Measurements from ENCODE around the gene ERC2.
"Not testable (repeated sequence)": the region's sequence is repeated elsewhere in the genome, so short reads cannot be mapped to it uniquely, and the experiment has no call there.

ERC2 gene

GRCh38 chr3:55532806-55533205 is 935.5 kb downstream of the ERC2 start:
- no peak for DNase-seq

DNA sequence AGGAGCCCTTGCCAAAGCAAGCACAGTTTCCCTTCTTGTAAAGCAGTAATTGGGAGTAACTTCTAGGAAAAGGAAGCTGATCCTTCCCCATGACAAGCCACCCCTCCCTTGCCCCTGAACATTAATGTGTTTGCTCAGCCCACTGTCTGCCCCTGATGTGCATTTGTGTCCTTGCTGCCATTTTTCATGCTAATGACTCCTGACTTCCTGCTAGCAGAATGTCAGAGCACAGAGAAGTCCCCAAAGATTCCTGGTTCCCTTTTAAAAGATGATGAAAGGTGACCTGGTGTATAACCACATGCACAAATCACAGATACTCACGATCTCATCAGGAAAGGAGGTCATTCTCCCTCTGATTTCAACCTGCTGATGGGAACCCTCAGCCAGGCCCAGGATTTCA is 936.9 kb downstream of the ERC2 start:
- DNase-seq, result no peak

DNA sequence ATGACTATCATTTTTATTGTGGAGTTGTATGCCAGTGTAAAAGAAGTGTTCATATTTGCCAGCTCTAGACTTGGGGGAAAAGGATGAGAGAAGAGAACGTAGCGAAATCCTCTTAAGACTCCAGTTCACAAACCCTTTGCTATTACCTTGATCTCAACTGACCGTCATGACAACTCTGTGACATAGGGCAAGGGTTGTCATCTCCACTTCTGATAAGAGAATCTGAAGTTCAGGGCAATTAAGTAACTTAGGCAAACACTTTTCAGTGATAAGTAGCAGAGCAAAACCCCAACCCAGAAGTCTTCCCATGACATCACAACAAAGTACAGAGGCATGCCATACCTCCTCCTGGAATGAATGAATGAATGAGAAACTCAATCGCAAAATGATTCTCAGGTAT is 940.9 kb downstream of the ERC2 start:
- no peak for DNase-seq

GRCh38 chr3:55526332-55527030 is 941.8 kb downstream of the ERC2 start:
- DNase-seq, result no peak

- DNase-seq, result no peak
Observed at GRCh38 chr3:55525436-55525835, 942.8 kb downstream of the ERC2 start.

- DNase-seq, result no peak
Observed at GRCh38 chr3:55524565-55525244, 943.6 kb downstream of the ERC2 start.

DNA sequence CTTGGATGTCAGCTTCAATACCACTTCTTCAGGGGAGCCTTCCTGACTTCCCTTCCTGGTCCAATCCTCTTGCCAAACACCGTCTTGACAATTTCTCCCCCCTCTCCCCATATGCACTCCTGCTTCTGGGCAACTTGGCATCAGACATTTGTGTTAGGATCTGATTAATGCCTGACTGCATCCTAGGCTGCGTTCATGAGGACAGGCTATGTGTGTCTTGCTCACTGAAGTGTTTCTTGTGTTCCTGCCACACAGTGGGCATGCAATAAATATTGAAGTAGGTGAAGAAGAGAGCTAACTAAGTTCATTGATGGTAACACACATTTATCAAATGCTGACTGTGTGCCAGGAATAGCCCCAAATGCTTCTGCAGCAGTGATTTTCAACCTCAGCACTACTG is 944.8 kb downstream of the ERC2 start:
- DNase-seq, result no peak

- no peak for DNase-seq
Observed at GRCh38 chr3:55521738-55522421, 946.4 kb downstream of the ERC2 start.

GRCh38 chr3:55521064-55521737 is 947.1 kb downstream of the ERC2 start:
- no peak for DNase-seq

- no peak for DNase-seq
Observed at GRCh38 chr3:55519019-55519418, 949.2 kb downstream of the ERC2 start.

GRCh38 chr3:55518451-55518850 is 949.8 kb downstream of the ERC2 start:
- DNase-seq, result no peak

- DNase-seq, result no peak
Observed at GRCh38 chr3:55516392-55517030, 951.8 kb downstream of the ERC2 start.

DNA sequence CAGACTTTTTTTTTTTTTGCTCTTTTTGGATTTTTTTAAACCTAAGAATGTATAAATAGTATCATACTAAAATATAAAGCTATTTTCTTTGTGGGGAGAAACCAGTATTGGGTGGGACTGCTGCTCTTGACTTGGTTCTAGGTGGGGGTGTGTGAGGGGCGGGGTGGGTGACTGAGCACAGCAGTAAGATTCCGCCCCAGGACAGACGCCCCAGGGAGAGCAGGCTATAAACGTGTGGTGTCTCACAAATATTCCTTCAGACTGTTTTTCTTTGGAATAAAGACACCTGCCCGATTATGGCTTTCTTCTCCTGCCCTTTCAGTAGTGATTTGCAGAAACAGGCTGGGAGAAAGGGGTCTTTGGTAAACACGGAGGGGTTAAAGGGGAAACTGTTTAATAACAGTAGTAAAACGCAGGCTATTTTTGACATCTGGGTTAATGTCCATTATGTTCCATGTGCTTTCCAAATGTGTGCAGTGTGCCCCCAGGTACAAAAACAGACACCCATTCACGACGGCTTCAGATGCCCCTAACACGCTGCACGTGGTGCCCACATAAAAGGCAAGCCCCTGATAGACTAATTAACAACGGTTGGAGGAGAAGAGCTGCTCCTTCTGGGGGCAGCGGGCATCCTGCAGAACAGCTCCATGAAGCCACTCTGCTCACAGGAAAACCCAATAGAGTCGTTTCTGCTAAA is 952.6 kb downstream of the ERC2 start:
- no peak for DNase-seq

DNA sequence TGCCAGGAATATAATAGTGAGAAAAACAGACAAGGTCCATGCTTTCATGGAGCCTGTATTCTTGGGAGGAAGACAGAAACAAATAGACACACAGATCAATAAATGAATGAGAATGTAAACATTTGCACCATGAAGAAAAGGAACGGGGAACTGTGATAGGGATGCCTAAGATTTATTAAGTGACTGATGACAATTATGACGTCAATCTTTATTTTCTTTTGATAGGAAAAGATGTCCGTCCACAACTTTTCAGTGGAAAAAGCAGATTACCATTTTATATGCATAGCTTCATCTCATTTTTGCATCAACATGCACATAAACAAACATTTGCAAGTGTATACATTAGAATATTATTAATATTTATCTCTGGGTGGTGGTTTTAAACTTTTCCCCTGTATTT is 953.3 kb downstream of the ERC2 start:
- no peak for DNase-seq

- no peak for DNase-seq
Observed at GRCh38 chr3:55512571-55513343, 955.5 kb downstream of the ERC2 start.

GRCh38 chr3:55511895-55512570 is 956.2 kb downstream of the ERC2 start:
- DNase-seq, result no peak

DNA sequence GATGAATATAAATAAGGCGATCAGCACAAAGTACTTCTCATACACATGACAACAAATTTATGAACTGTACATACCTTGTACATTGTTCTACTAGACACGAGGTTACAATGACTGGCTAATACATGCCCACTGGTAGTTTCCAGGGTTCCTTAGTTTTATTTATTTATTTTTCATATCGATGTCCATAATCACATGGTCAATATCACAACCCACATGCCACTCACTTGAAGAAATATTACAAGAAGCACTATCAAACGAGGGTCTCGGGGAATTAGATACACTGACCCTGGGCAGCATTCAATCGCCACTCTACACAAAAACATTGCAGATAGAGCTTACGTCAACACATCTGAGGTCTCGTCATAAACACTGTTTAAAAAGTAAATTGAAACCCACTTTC is 959.9 kb downstream of the ERC2 start:
- no peak for DNase-seq

DNA sequence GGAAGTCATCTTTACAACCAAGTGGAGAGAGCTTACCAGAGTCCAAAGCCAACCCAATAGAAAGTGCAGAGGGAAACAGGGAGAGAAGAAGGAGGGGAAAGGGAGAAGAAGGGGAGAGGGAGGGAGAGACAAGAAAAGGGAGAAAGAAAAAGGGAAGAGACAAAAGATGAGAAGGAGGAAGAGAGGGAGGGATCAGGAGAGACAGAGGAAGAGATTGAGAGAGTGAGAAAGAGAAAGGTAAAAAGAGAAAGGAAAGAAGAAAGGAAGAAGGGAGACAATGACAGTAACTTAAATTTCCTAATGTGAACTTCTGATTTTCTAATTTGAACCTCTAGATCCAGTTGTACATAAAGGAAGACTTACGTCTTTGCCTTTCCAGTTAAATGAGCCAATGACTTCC is 960.5 kb downstream of the ERC2 start:
- DNase-seq, result no peak

DNA sequence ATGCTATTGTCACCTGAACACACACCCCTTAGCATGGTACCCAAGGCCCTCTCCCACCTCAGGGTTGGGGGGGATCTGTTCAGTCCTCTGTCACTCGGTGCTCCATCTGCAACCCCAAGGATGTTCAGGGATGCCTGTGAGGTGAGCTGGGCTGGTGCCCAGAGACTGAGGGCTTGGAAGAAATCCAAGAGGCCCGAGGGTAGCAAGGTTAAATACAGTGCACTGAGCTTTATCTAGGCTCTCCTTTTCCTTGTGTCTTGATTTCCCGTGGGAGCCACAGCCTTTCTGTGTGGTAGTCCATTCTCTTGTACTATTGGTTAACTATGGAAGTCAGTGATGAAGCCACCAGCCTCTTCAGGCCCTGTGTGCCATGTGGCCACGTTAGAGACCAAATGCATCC is 962.5 kb downstream of the ERC2 start:
- no peak for DNase-seq

DNA sequence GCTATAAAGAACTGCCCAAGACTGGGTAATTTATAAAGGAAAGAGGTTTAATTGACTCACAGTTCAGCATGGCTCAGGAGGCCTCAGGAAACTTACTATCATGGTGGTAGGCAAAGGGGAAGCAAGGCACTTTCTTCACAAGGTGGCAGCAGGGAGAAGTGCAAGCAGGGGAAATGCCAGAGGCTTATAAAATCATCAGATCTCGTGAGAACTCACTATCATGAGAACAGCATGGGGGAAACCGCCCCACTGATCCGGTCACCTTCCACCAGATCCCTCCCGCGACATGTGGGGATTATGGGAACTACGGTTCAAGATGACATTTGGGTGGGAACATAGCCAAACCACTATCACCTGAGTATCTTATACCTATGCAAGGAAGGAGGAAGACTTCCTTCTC is 963.2 kb downstream of the ERC2 start:
- not testable (repeated sequence) for DNase-seq

DNA sequence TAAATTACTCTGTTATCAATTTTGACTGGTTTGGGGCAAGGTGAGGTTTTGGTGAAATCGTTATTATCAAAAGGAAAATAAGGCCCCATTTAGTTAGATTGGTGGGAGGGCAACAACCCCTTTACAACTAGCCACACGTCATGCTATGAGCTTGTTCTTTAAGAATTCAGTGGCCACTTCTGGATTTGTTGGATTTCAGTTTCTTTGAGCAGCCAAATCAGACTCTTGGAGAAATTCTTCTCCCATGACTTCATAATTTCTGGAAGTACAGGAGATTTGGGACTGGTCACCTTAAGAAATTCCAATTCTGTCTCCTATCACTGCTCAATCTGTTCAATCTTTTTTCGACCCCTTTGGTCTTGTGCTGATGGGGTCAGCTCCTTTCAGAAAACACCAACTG is 966.4 kb downstream of the ERC2 start:
- no peak for DNase-seq

All from activated naive CD4-positive, alpha-beta T cell treated with anti-CD3 and anti-CD28 coated beads, Interleukin-2, amount 50 U/mL, for 16 hours (primary cell).